Hepatocyte (in vitro differentiated cells): ENCODE measurements around the gene SEMA3D.

ENCODE experiments used
- EZH2phosphoT487 ChIP-seq: fragments of 200-600 bp; sonication (generic); IDR thresholded peaks from one replicate; pipeline ENCODE4 v1.6.1; 2018; ENCODE audit warnings: antibody characterized with exemption, mild to moderate bottlenecking, low read depth, moderate library complexity; ENCODE audit not compliant: unreplicated experiment, severe bottlenecking
- TF ChIP-seq, protein P1 (sequence below): fragments of 200-600 bp; sonication (generic); IDR thresholded peaks from 2 replicates; pipeline ENCODE4 v1.5.1; 2016; ENCODE audit warnings: antibody characterized with exemption, mild to moderate bottlenecking; ENCODE audit not compliant: poor library complexity

DNA sequence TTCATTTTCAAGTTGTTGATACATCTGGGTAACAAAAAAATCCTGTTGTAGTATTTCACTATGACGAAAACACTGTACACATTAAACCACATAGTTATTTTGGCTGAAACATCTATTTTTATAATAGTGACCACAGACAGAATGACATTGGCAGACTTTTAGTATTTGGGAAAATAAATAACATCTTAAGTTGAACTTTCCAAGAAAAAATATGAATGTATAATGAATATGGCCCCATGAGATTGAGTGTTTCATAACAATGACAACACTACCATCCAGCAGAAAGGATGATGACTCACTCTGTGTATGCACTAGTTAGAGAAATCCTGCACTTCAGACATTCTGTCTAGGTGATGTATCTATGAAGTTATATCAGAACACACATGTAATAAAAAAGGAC is 118.1 kb downstream of the SEMA3D start:
- TF ChIP-seq EZH2phosphoT487, result no peak
- TF ChIP-seq, protein P1, sequence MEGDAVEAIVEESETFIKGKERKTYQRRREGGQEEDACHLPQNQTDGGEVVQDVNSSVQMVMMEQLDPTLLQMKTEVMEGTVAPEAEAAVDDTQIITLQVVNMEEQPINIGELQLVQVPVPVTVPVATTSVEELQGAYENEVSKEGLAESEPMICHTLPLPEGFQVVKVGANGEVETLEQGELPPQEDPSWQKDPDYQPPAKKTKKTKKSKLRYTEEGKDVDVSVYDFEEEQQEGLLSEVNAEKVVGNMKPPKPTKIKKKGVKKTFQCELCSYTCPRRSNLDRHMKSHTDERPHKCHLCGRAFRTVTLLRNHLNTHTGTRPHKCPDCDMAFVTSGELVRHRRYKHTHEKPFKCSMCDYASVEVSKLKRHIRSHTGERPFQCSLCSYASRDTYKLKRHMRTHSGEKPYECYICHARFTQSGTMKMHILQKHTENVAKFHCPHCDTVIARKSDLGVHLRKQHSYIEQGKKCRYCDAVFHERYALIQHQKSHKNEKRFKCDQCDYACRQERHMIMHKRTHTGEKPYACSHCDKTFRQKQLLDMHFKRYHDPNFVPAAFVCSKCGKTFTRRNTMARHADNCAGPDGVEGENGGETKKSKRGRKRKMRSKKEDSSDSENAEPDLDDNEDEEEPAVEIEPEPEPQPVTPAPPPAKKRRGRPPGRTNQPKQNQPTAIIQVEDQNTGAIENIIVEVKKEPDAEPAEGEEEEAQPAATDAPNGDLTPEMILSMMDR, result no peak
